ENCODE results near the gene RNU1-3.
"Not testable (repeated sequence)": the region's sequence is repeated elsewhere in the genome, so short reads cannot be mapped to it uniquely, and the experiment has no call there.

RNU1-3 gene

GRCh38 chr1:16646716-16647115 lies 20.0 kb downstream of the RNU1-3 start:
- H3K9me3 ChIP-seq (ENCODE audit: control insufficient read depth, insufficient read depth, low read length); H3K4me1 ChIP-seq (ENCODE audit: control insufficient read depth, insufficient read depth, low read length); H3K36me3 ChIP-seq (ENCODE audit: control insufficient read depth, insufficient read depth, low read length); H3K9ac ChIP-seq (ENCODE audit: low read depth, low read length); H3K4me3 ChIP-seq (ENCODE audit: low read depth, low read length): not testable (repeated sequence)
- peaks cover 39% of the 10 kb centered on the region for H3K27me3 ChIP-seq (ENCODE audit: control insufficient read depth, insufficient read depth, low read length)

GRCh38 chr1:16646061-16646664 lies 20.6 kb downstream of the RNU1-3 start:
- not testable (repeated sequence) for H3K4me3 ChIP-seq (ENCODE audit: low read depth, low read length); H3K9me3 ChIP-seq (ENCODE audit: control insufficient read depth, insufficient read depth, low read length); H3K4me1 ChIP-seq (ENCODE audit: control insufficient read depth, insufficient read depth, low read length); H3K9ac ChIP-seq (ENCODE audit: low read depth, low read length); H3K36me3 ChIP-seq (ENCODE audit: control insufficient read depth, insufficient read depth, low read length)
- H3K27me3 ChIP-seq (ENCODE audit: control insufficient read depth, insufficient read depth, low read length), result peaks cover 36% of the 10 kb centered on the region

- not testable (repeated sequence) for H3K36me3 ChIP-seq (ENCODE audit: control insufficient read depth, insufficient read depth, low read length); H3K9me3 ChIP-seq (ENCODE audit: control insufficient read depth, insufficient read depth, low read length); H3K9ac ChIP-seq (ENCODE audit: low read depth, low read length); H3K4me1 ChIP-seq (ENCODE audit: control insufficient read depth, insufficient read depth, low read length)
- Histone ChIP-seq H3K27me3 (ENCODE audit: control insufficient read depth, insufficient read depth, low read length) (peaks cover 36% of the 10 kb centered on the region), H3K4me3 (ENCODE audit: low read depth, low read length) (peak overlapping the region; percentile 88)
Observed at GRCh38 chr1:16645271-16646060, 21.3 kb downstream of the RNU1-3 start.

- H3K36me3 ChIP-seq (ENCODE audit: control insufficient read depth, insufficient read depth, low read length); H3K4me1 ChIP-seq (ENCODE audit: control insufficient read depth, insufficient read depth, low read length); H3K9me3 ChIP-seq (ENCODE audit: control insufficient read depth, insufficient read depth, low read length): not testable (repeated sequence)
- H3K4me3 ChIP-seq (ENCODE audit: low read depth, low read length), result peak overlapping the region; percentile 88
- H3K27me3 ChIP-seq (ENCODE audit: control insufficient read depth, insufficient read depth, low read length), result peaks cover 34% of the 10 kb centered on the region
- H3K9ac ChIP-seq (ENCODE audit: low read depth, low read length), result peak overlapping the region; percentile 87
Observed at GRCh38 chr1:16644482-16645270, 22.1 kb downstream of the RNU1-3 start.

- Histone ChIP-seq H3K4me1 (ENCODE audit: control insufficient read depth, insufficient read depth, low read length) (no peaks in the 10 kb centered on the region), H3K4me3 (ENCODE audit: low read depth, low read length) (peak overlapping the region; percentile 88), H3K9ac (ENCODE audit: low read depth, low read length) (peak overlapping the region; percentile 87), H3K27me3 (ENCODE audit: control insufficient read depth, insufficient read depth, low read length) (peaks cover 29% of the 10 kb centered on the region), H3K9me3 (ENCODE audit: control insufficient read depth, insufficient read depth, low read length) (no peaks in the 10 kb centered on the region), H3K36me3 (ENCODE audit: control insufficient read depth, insufficient read depth, low read length) (no peaks in the 10 kb centered on the region)
Observed at GRCh38 chr1:16644193-16644481, 22.6 kb downstream of the RNU1-3 start.

GRCh38 chr1:16643476-16644192 lies 23.1 kb downstream of the RNU1-3 start:
- not testable (repeated sequence) for H3K4me1 ChIP-seq (ENCODE audit: control insufficient read depth, insufficient read depth, low read length)

GRCh38 chr1:16643001-16643411 lies 23.7 kb downstream of the RNU1-3 start:
- not testable (repeated sequence) for H3K9ac ChIP-seq (ENCODE audit: low read depth, low read length); H3K9me3 ChIP-seq (ENCODE audit: control insufficient read depth, insufficient read depth, low read length); H3K4me1 ChIP-seq (ENCODE audit: control insufficient read depth, insufficient read depth, low read length); H3K4me3 ChIP-seq (ENCODE audit: low read depth, low read length); H3K36me3 ChIP-seq (ENCODE audit: control insufficient read depth, insufficient read depth, low read length)
- H3K27me3 ChIP-seq (ENCODE audit: control insufficient read depth, insufficient read depth, low read length), result peaks cover 21% of the 10 kb centered on the region

More at GRCh38 chr1:16643476-16644192, 23.1 kb downstream of the RNU1-3 start:
- Histone ChIP-seq H3K27me3 (ENCODE audit: control insufficient read depth, insufficient read depth, low read length) (peaks cover 26% of the 10 kb centered on the region), H3K4me3 (ENCODE audit: low read depth, low read length) (peak overlapping the region; percentile 88), H3K9ac (ENCODE audit: low read depth, low read length) (peak overlapping the region; percentile 87)
- H3K36me3 ChIP-seq (ENCODE audit: control insufficient read depth, insufficient read depth, low read length); H3K9me3 ChIP-seq (ENCODE audit: control insufficient read depth, insufficient read depth, low read length): not testable (repeated sequence)

- H3K27me3 ChIP-seq (ENCODE audit: control insufficient read depth, insufficient read depth, low read length), result peaks cover 21% of the 10 kb centered on the region
- not testable (repeated sequence) for H3K9me3 ChIP-seq (ENCODE audit: control insufficient read depth, insufficient read depth, low read length); H3K4me1 ChIP-seq (ENCODE audit: control insufficient read depth, insufficient read depth, low read length); H3K4me3 ChIP-seq (ENCODE audit: low read depth, low read length); H3K36me3 ChIP-seq (ENCODE audit: control insufficient read depth, insufficient read depth, low read length); H3K9ac ChIP-seq (ENCODE audit: low read depth, low read length)
Observed at GRCh38 chr1:16642025-16642966, 24.5 kb downstream of the RNU1-3 start.

- H3K27me3 ChIP-seq (ENCODE audit: control insufficient read depth, insufficient read depth, low read length), result peaks cover 16% of the 10 kb centered on the region
- not testable (repeated sequence) for H3K9ac ChIP-seq (ENCODE audit: low read depth, low read length); H3K4me1 ChIP-seq (ENCODE audit: control insufficient read depth, insufficient read depth, low read length); H3K36me3 ChIP-seq (ENCODE audit: control insufficient read depth, insufficient read depth, low read length); H3K9me3 ChIP-seq (ENCODE audit: control insufficient read depth, insufficient read depth, low read length); H3K4me3 ChIP-seq (ENCODE audit: low read depth, low read length)
Observed at GRCh38 chr1:16641159-16641975, 25.4 kb downstream of the RNU1-3 start.

GRCh38 chr1:16639091-16640031 lies 27.4 kb downstream of the RNU1-3 start:
- not testable (repeated sequence) for H3K9ac ChIP-seq (ENCODE audit: low read depth, low read length)

More at GRCh38 chr1:16639091-16640031, 27.4 kb downstream of the RNU1-3 start:
- H3K27me3 ChIP-seq (ENCODE audit: control insufficient read depth, insufficient read depth, low read length); H3K9me3 ChIP-seq (ENCODE audit: control insufficient read depth, insufficient read depth, low read length); H3K4me1 ChIP-seq (ENCODE audit: control insufficient read depth, insufficient read depth, low read length); H3K4me3 ChIP-seq (ENCODE audit: low read depth, low read length); H3K36me3 ChIP-seq (ENCODE audit: control insufficient read depth, insufficient read depth, low read length): not testable (repeated sequence)
